DND-41 (cell line): Measurements from ENCODE around the gene CFAP77.

ENCODE experiments used
- EZH2 ChIP-seq: IDR thresholded peaks from 3 replicates; pipeline ENCODE4 v1.6.1; 2012; ENCODE audit warnings: borderline replicate concordance, low read depth, mild to moderate bottlenecking, moderate library complexity, low read length, inconsistent platforms; ENCODE audit not compliant: severe bottlenecking
- TF ChIP-seq, protein P1 (sequence below): IDR thresholded peaks from 2 replicates; pipeline ENCODE4 v1.5.1; 2012; ENCODE audit warnings: borderline replicate concordance, low read length, moderate library complexity, mild to moderate bottlenecking; ENCODE audit not compliant: poor library complexity, severe bottlenecking; ENCODE audit errors: extremely low read depth

GRCh38 chr9:132514011-132514744, 104.2 kb downstream of the CFAP77 start:
- TF ChIP-seq, protein P1, sequence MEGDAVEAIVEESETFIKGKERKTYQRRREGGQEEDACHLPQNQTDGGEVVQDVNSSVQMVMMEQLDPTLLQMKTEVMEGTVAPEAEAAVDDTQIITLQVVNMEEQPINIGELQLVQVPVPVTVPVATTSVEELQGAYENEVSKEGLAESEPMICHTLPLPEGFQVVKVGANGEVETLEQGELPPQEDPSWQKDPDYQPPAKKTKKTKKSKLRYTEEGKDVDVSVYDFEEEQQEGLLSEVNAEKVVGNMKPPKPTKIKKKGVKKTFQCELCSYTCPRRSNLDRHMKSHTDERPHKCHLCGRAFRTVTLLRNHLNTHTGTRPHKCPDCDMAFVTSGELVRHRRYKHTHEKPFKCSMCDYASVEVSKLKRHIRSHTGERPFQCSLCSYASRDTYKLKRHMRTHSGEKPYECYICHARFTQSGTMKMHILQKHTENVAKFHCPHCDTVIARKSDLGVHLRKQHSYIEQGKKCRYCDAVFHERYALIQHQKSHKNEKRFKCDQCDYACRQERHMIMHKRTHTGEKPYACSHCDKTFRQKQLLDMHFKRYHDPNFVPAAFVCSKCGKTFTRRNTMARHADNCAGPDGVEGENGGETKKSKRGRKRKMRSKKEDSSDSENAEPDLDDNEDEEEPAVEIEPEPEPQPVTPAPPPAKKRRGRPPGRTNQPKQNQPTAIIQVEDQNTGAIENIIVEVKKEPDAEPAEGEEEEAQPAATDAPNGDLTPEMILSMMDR: no peak
- TF ChIP-seq EZH2: no peak
